H9 (cell line): ENCODE results near the gene TEX261. TPM values are rescaled to one million over a fixed set of nuclear protein-coding genes. Genes with fewer than 3 reads are reported as not detected.

ENCODE experiments used
- DNase-seq: peaks from one replicate; pipeline ENCODE4 v3.0.0-alpha.2; 2017
- H2AFZ ChIP-seq: one replicate; pipeline ENCODE4 v1.6.1; 2013; ENCODE audit warnings: mild to moderate bottlenecking, low read length, control low read depth, moderate library complexity
- H2AK5ac ChIP-seq: 2 replicates; pipeline ENCODE4 v1.6.1; 2013; ENCODE audit warnings: low read length, control low read depth, mixed read lengths; ENCODE audit not compliant: insufficient read length
- H2BK120ac ChIP-seq: one replicate; pipeline ENCODE4 v1.6.1; 2013; ENCODE audit warnings: low read depth, mild to moderate bottlenecking, low read length, control low read depth, inconsistent platforms; ENCODE audit not compliant: poor library complexity, severe bottlenecking
- H2BK12ac ChIP-seq: 2 replicates; pipeline ENCODE4 v1.6.1; 2013; ENCODE audit warnings: low read length, control low read depth, mixed read lengths, low read depth; ENCODE audit not compliant: insufficient read length
- H2BK15ac ChIP-seq: 2 replicates; pipeline ENCODE4 v1.6.1; 2013; ENCODE audit warnings: low read depth, low read length, control low read depth
- H2BK20ac ChIP-seq: one replicate; pipeline ENCODE4 v1.6.1; 2013; ENCODE audit warnings: low read depth, mild to moderate bottlenecking, low read length, control low read depth, inconsistent platforms; ENCODE audit not compliant: poor library complexity, severe bottlenecking
- H2BK5ac ChIP-seq: 2 replicates; pipeline ENCODE4 v1.6.1; 2013; ENCODE audit warnings: low read length, control low read depth, mixed read lengths; ENCODE audit not compliant: insufficient read length
- H3K14ac ChIP-seq: 2 replicates; pipeline ENCODE4 v1.6.1; 2013; ENCODE audit warnings: low read length, control low read depth; ENCODE audit not compliant: insufficient read depth
- H3K18ac ChIP-seq: 2 replicates; pipeline ENCODE4 v1.6.1; 2013; ENCODE audit warnings: low read depth, mild to moderate bottlenecking, mixed read lengths, low read length, control low read depth; ENCODE audit not compliant: insufficient read length
- H3K23ac ChIP-seq: 2 replicates; pipeline ENCODE4 v1.6.1; 2013; ENCODE audit warnings: low read length, control low read depth, mixed read lengths, low read depth; ENCODE audit not compliant: insufficient read length
- H3K23me2 ChIP-seq: 2 replicates; pipeline ENCODE4 v1.6.1; 2013; ENCODE audit warnings: low read depth, mild to moderate bottlenecking, mixed read lengths, low read length, control low read depth; ENCODE audit not compliant: insufficient read length, poor library complexity, severe bottlenecking
- H3K27ac ChIP-seq: 2 replicates; pipeline ENCODE4 v1.5.1; 2013; ENCODE audit warnings: low read length, control low read depth, mixed read lengths, low read depth; ENCODE audit not compliant: insufficient read length
- H3K27me3 ChIP-seq: 2 replicates; pipeline ENCODE4 v1.6.1; 2013; ENCODE audit warnings: low read length, control low read depth, inconsistent platforms; ENCODE audit not compliant: insufficient read depth
- H3K4ac ChIP-seq: 2 replicates; pipeline ENCODE4 v1.6.1; 2013; ENCODE audit warnings: low read depth, mild to moderate bottlenecking, control low read depth, inconsistent platforms, low read length, moderate library complexity
- H3K4me1 ChIP-seq: 2 replicates; pipeline ENCODE4 v1.6.1; 2013; ENCODE audit warnings: low read length, control low read depth, inconsistent platforms; ENCODE audit not compliant: insufficient read depth
- H3K4me2 ChIP-seq: 2 replicates; pipeline ENCODE4 v1.6.1; 2013; ENCODE audit warnings: low read length, control low read depth, mixed read lengths; ENCODE audit not compliant: insufficient read length, insufficient read depth
- H3K56ac ChIP-seq: 2 replicates; pipeline ENCODE4 v1.6.1; 2013; ENCODE audit warnings: low read depth, mild to moderate bottlenecking, mixed read lengths, low read length, control low read depth; ENCODE audit not compliant: insufficient read length
- H3K79me1 ChIP-seq: 2 replicates; pipeline ENCODE4 v1.6.1; 2013; ENCODE audit warnings: low read depth, mild to moderate bottlenecking, moderate library complexity, low read length, control low read depth, inconsistent platforms; ENCODE audit not compliant: insufficient read depth, poor library complexity, severe bottlenecking
- H3K79me2 ChIP-seq: 2 replicates; pipeline ENCODE4 v1.6.1; 2013; ENCODE audit warnings: low read length, control low read depth, inconsistent platforms; ENCODE audit not compliant: insufficient read depth
- H3K9ac ChIP-seq: 2 replicates; pipeline ENCODE4 v1.6.1; 2013; ENCODE audit warnings: low read length, control low read depth, mixed read lengths; ENCODE audit not compliant: insufficient read length; ENCODE audit errors: extremely low read depth
- H3K9me3 ChIP-seq: one replicate; pipeline ENCODE4 v1.6.1; 2013; ENCODE audit warnings: low read depth, low read length, inconsistent platforms; ENCODE audit not compliant: control insufficient read depth
- H3T11ph ChIP-seq: one replicate; pipeline ENCODE4 v1.6.1; 2013; ENCODE audit warnings: mild to moderate bottlenecking, low read length, control low read depth, inconsistent platforms
- H4K20me1 ChIP-seq: one replicate; pipeline ENCODE4 v1.6.1; 2013; ENCODE audit not compliant: control insufficient read depth, insufficient read length, insufficient read depth
- H4K5ac ChIP-seq: 2 replicates; pipeline ENCODE4 v1.6.1; 2013; ENCODE audit warnings: low read depth, mild to moderate bottlenecking, mixed read lengths, low read length, control low read depth; ENCODE audit not compliant: insufficient read length
- H4K8ac ChIP-seq: replicated peaks from 2 replicates; pipeline ENCODE4 v1.6.1; 2013; ENCODE audit warnings: low read length, control low read depth, mixed read lengths, low read depth; ENCODE audit not compliant: insufficient read length
- H4K91ac ChIP-seq: 2 replicates; pipeline ENCODE4 v1.6.1; 2013; ENCODE audit warnings: low read depth, mild to moderate bottlenecking, moderate library complexity, mixed read lengths, low read length, control low read depth; ENCODE audit not compliant: insufficient read length
- H3K27ac Mint-ChIP-seq, 3 experiments: 2 replicates in 2 of 3; 3 replicates in 1 of 3; pipeline ENCODE4 v1.8.0; 2020 to 2021; ENCODE audit warnings: mixed read lengths in 3 of 3, mild to moderate bottlenecking in 1 of 3, moderate library complexity in 1 of 3
- H3K27me3 Mint-ChIP-seq: 2 replicates; pipeline ENCODE4 v1.8.0; 2021; ENCODE audit warnings: low read depth, mild to moderate bottlenecking, moderate library complexity, mixed read lengths
- H3K36me3 Mint-ChIP-seq, 3 experiments: 2 replicates in 2 of 3; 3 replicates in 1 of 3; pipeline ENCODE4 v1.8.0; 2020 to 2021; ENCODE audit warnings: low read depth in 3 of 3, mixed read lengths in 3 of 3; ENCODE audit not compliant: insufficient read depth in 1 of 3
- H3K4me1 Mint-ChIP-seq, 2 experiments: 2 replicates each; pipeline ENCODE4 v1.8.0; 2020; ENCODE audit warnings: mixed read lengths in 2 of 2
- H3K4me3 Mint-ChIP-seq, 2 experiments: 2 replicates in 1 of 2; 3 replicates in 1 of 2; pipeline ENCODE4 v1.8.0; 2020 to 2021; ENCODE audit warnings: mild to moderate bottlenecking in 2 of 2, mixed read lengths in 2 of 2, moderate library complexity in 1 of 2
- H3K9me3 Mint-ChIP-seq, 2 experiments: 2 replicates in 1 of 2; 3 replicates in 1 of 2; pipeline ENCODE4 v1.8.0; 2020; ENCODE audit warnings: mild to moderate bottlenecking in 2 of 2, mixed read lengths in 2 of 2, moderate library complexity in 1 of 2
- WGBS: extraction: QIAGEN DNeasy Blood & Tissue Kit; methylation state at CpG from one replicate; pipeline ENCODE4 v1.1.7; 2013; ENCODE audit warnings: missing lambda C conversion rate, low lambda C conversion rate, mixed read lengths; ENCODE audit not compliant: insufficient read length; ENCODE audit errors: extremely low coverage; 5-methylcytosine and 5-hydroxymethylcytosine counted together
- total RNA-seq: library from RNA; stranded (reverse); gene quantifications from 2 replicates; pipeline ENCODE4 v1.2.1, GENCODE V29; 2021
- TF ChIP-seq, protein P1 (sequence below): fragments of 200-600 bp; sonication (generic); conservative IDR thresholded peaks from 3 replicates; pipeline ENCODE4 v1.8.0; 2021; ENCODE audit warnings: antibody characterized with exemption, mild to moderate bottlenecking

The TEX261 gene
- total RNA-seq, 1 experiment from 2014 or later, result 19.2 TPM

- TF ChIP-seq, protein P1, sequence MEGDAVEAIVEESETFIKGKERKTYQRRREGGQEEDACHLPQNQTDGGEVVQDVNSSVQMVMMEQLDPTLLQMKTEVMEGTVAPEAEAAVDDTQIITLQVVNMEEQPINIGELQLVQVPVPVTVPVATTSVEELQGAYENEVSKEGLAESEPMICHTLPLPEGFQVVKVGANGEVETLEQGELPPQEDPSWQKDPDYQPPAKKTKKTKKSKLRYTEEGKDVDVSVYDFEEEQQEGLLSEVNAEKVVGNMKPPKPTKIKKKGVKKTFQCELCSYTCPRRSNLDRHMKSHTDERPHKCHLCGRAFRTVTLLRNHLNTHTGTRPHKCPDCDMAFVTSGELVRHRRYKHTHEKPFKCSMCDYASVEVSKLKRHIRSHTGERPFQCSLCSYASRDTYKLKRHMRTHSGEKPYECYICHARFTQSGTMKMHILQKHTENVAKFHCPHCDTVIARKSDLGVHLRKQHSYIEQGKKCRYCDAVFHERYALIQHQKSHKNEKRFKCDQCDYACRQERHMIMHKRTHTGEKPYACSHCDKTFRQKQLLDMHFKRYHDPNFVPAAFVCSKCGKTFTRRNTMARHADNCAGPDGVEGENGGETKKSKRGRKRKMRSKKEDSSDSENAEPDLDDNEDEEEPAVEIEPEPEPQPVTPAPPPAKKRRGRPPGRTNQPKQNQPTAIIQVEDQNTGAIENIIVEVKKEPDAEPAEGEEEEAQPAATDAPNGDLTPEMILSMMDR, result no peak
- no peaks in the 10 kb centered on the region for H3K9me3 Mint-ChIP-seq
- H2BK5ac ChIP-seq, result no peak within 1 kb of the TSS
- H4K8ac ChIP-seq, result no peak within 1 kb of the TSS
- peaks cover 2% of the 10 kb centered on the region; the same call in 1 of the 2 replicates for H3K27me3 ChIP-seq
- H3K27ac Mint-ChIP-seq, result no peak within 1 kb of the TSS
- H2BK15ac ChIP-seq, result no peak within 1 kb of the TSS
- no peak within 1 kb of the TSS for H3K9ac ChIP-seq
- H3K79me2 ChIP-seq, result no peaks in the 10 kb centered on the region
- no peak within 1 kb of the TSS for H3T11ph ChIP-seq
- H3K23me2 ChIP-seq, result peaks cover 7% of the 10 kb centered on the region
- no peak within 1 kb of the TSS for H2AFZ ChIP-seq
- no peak within 1 kb of the TSS for H3K14ac ChIP-seq
- no peak within 1 kb of the TSS for H3K27ac ChIP-seq
- peak within 1 kb of the TSS; percentile 63 for H3K4me2 ChIP-seq
- no peak within 1 kb of the TSS for H2AK5ac ChIP-seq
- no peaks in the 10 kb centered on the region for H3K36me3 Mint-ChIP-seq
- H2BK12ac ChIP-seq, result no peak within 1 kb of the TSS
- H3K4me1 ChIP-seq, result no peaks in the 10 kb centered on the region
- H3K4me3 Mint-ChIP-seq, result peak within 1 kb of the TSS; percentile 68 to 81
- no peak within 1 kb of the TSS for H3K23ac ChIP-seq
- peaks cover 12 to 14% of the 10 kb centered on the region in 2 experiments for H3K4me1 Mint-ChIP-seq
- no peaks in the 10 kb centered on the region for H3K79me1 ChIP-seq
- no CpG with 5 or more reads among the region's 67 CpGs for WGBS
- DNase-seq, result peak; percentile 84
- no peak within 1 kb of the TSS for H2BK20ac ChIP-seq
- H4K91ac ChIP-seq, result no peak within 1 kb of the TSS
- peaks cover 56% of the 10 kb centered on the region for H3K27me3 Mint-ChIP-seq
- H2BK120ac ChIP-seq, result no peak within 1 kb of the TSS
- no peak within 1 kb of the TSS for H3K4ac ChIP-seq
- H3K56ac ChIP-seq, result no peak within 1 kb of the TSS
- no peaks in the 10 kb centered on the region for H3K9me3 ChIP-seq
- no peaks in the 10 kb centered on the region for H4K20me1 ChIP-seq
- H4K5ac ChIP-seq, result no peak within 1 kb of the TSS
- no peak within 1 kb of the TSS for H3K18ac ChIP-seq
Measured at GRCh38 chr2:70978341-70979179, 16.1 kb downstream of the TEX261 start, which contains the start of gene ANKRD53. TSS of gene ANKRD53 (plus strand) at chr2:70978630. CDS start at chr2:70978646, 16 bp downstream.
